HEK293 (cell line): ENCODE data around the gene SPEM1.

ENCODE experiments used
- CTCF ChIA-PET: fragments of 350-600 bp; formaldehyde crosslinking; extraction: SDS; loops from one replicate; lab custom pipeline; 2021; ENCODE audit warnings: antibody characterized with exemption; lab: Yijun Ruan, JAX
- POLR2A ChIA-PET: fragments of 300-600 bp; formaldehyde crosslinking; extraction: SDS; loops from one replicate; lab custom pipeline; 2020; ENCODE audit warnings: antibody characterized with exemption, inconsistent platforms; lab: Yijun Ruan, JAX
- H3K27ac ChIP-seq: fragments of 200-500 bp; sonication (Bioruptor generic); 2 replicates; pipeline ENCODE4 v1.5.1; 2014; ENCODE audit warnings: low read depth, low read length, control low read depth, inconsistent platforms; ENCODE audit errors: extremely low read depth
- H3K36me3 ChIP-seq, 2 experiments: fragments of 200-500 bp in 1 of 2; sonication (Bioruptor generic) in 1 of 2; 1 replicate in 1 of 2; 2 replicates in 1 of 2; pipeline ENCODE4 v1.5.1; 2014 to 2017; ENCODE audit warnings: inconsistent platforms in 2 of 2, low read length in 2 of 2; ENCODE audit not compliant: control insufficient read depth in 2 of 2, insufficient read depth in 1 of 2
- H3K4me1 ChIP-seq: fragments of 200-500 bp; sonication (Bioruptor generic); 2 replicates; pipeline ENCODE4 v1.5.1; 2014; ENCODE audit warnings: mild to moderate bottlenecking, low read length, inconsistent platforms; ENCODE audit not compliant: control insufficient read depth, insufficient read depth
- H3K4me3 ChIP-seq: 2 replicates; pipeline ENCODE4 v1.5.1; 2011; ENCODE audit warnings: low read depth, mild to moderate bottlenecking, control low read depth, low read length, moderate library complexity
- H3K9me3 ChIP-seq: fragments of 200-500 bp; sonication (Bioruptor generic); 2 replicates; pipeline ENCODE4 v1.5.1; 2014; ENCODE audit warnings: low read depth, low read length, inconsistent platforms; ENCODE audit not compliant: control insufficient read depth, insufficient read depth
- IKZF3 ChIP-seq: fragments of 450-650 bp; IDR thresholded peaks from 2 replicates; pipeline ENCODE4 v1.5.0; 2018; ENCODE audit warnings: missing biosample characterization, mild to moderate bottlenecking, missing genetic modification characterization, moderate library complexity
- OSR2 ChIP-seq: fragments of 450-650 bp; formaldehyde crosslinking; IDR thresholded peaks from 2 replicates; pipeline ENCODE4 v1.5.1; 2016; ENCODE audit warnings: missing biosample characterization, missing genetic modification characterization
- PRDM1 ChIP-seq: fragments of 450-650 bp; formaldehyde crosslinking; IDR thresholded peaks from 2 replicates; pipeline ENCODE4; 2016; ENCODE audit warnings: missing biosample characterization, missing genetic modification characterization
- ZBTB20 ChIP-seq: fragments of 450-650 bp; formaldehyde crosslinking; IDR thresholded peaks from 2 replicates; pipeline ENCODE4 v1.5.1; 2016; ENCODE audit warnings: missing biosample characterization, missing genetic modification characterization
- ZFP41 ChIP-seq: fragments of 450-650 bp; formaldehyde crosslinking; IDR thresholded peaks from 2 replicates; pipeline ENCODE4 v1.5.1; 2016; ENCODE audit warnings: missing biosample characterization, missing genetic modification characterization, borderline replicate concordance
- ZNF24 ChIP-seq: fragments of 450-650 bp; formaldehyde crosslinking; IDR thresholded peaks from 2 replicates; pipeline ENCODE4 v1.5.1; 2016; ENCODE audit warnings: missing biosample characterization, missing genetic modification characterization
- ZNF391 ChIP-seq: fragments of 450-650 bp; formaldehyde crosslinking; IDR thresholded peaks from 2 replicates; pipeline ENCODE4 v1.5.1; 2016; ENCODE audit warnings: low read depth, missing biosample characterization, missing genetic modification characterization, borderline replicate concordance
- ZNF404 ChIP-seq: fragments of 450-650 bp; formaldehyde crosslinking; IDR thresholded peaks from 2 replicates; pipeline ENCODE4 v1.5.1; 2017; ENCODE audit warnings: missing biosample characterization, missing genetic modification characterization
- ZNF423 ChIP-seq: fragments of 450-650 bp; formaldehyde crosslinking; IDR thresholded peaks from 2 replicates; pipeline ENCODE4 v1.5.1; 2016; ENCODE audit warnings: missing biosample characterization, missing genetic modification characterization
- ZNF561 ChIP-seq: fragments of 450-650 bp; IDR thresholded peaks from 2 replicates; pipeline ENCODE4 v1.5.1; 2018; ENCODE audit warnings: missing biosample characterization, missing genetic modification characterization, borderline replicate concordance
- ZNF621 ChIP-seq: fragments of 450-650 bp; formaldehyde crosslinking; IDR thresholded peaks from 2 replicates; pipeline ENCODE4 v1.5.1; 2017; ENCODE audit warnings: missing biosample characterization, missing genetic modification characterization
- ZNF837 ChIP-seq: fragments of 450-650 bp; formaldehyde crosslinking; IDR thresholded peaks from 2 replicates; pipeline ENCODE4 v1.5.1; 2016; ENCODE audit warnings: missing biosample characterization, missing genetic modification characterization
- TF ChIP-seq, protein P1 (sequence below): fragments of 450-650 bp; formaldehyde crosslinking; IDR thresholded peaks from 2 replicates; pipeline ENCODE4 v1.5.1; 2016; ENCODE audit warnings: missing biosample characterization, missing genetic modification characterization, borderline replicate concordance
- TF ChIP-seq, protein P2 (sequence below): fragments of 450-650 bp; formaldehyde crosslinking; IDR thresholded peaks from 2 replicates; pipeline ENCODE4 v1.5.1; 2016; ENCODE audit warnings: missing biosample characterization, missing genetic modification characterization
- TF ChIP-seq, protein P3 (sequence below): fragments of 450-650 bp; formaldehyde crosslinking; IDR thresholded peaks from 2 replicates; pipeline ENCODE4 v1.5.1; 2016; ENCODE audit warnings: missing biosample characterization, missing genetic modification characterization
- TF ChIP-seq, protein P4 (sequence below): fragments of 450-650 bp; formaldehyde crosslinking; IDR thresholded peaks from 2 replicates; pipeline ENCODE4 v1.5.1; 2016; ENCODE audit warnings: missing biosample characterization, missing genetic modification characterization
- TF ChIP-seq, protein P5 (sequence below): fragments of 450-650 bp; formaldehyde crosslinking; IDR thresholded peaks from 2 replicates; pipeline ENCODE4 v1.5.1; 2016; ENCODE audit warnings: missing biosample characterization, missing genetic modification characterization
- TF ChIP-seq, protein P6 (sequence below): fragments of 450-650 bp; formaldehyde crosslinking; IDR thresholded peaks from 2 replicates; pipeline ENCODE4 v1.5.1; 2016; ENCODE audit warnings: missing biosample characterization, missing genetic modification characterization, low read depth

SPEM1 gene

DNA sequence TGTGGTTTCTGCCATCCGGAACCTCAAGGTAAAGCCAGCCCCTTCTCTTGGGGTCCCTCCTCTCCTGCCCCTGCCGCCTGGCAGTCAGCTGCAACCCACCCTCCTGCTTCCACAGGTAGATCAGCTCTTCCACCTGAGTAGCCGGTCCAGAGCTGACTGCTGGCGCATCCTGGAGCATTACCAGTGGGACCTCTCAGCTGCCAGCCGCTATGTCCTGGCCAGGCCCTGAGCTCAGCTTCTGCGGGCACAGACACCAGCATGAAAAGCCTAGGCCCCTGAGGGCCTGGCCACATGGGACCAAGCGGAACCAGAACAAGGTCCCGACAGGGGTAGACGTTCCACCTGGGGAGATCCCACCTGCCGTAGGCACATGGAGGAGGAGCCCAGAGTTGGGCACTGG is 31.3 kb upstream of the SPEM1 start:
- H3K27ac ChIP-seq = no peak overlapping the region
- POLR2A ChIA-PET = interaction anchor here (3.6 kb wide), 1 partner anchor 15 kb away, joined by 19 read pairs; the partner anchor contains the start of gene TMEM256
- CTCF ChIA-PET = interaction anchor here (1.3 kb wide), 1 partner anchor 33 kb away, joined by 8 read pairs; no protein-coding TSS in a partner anchor
- TF ChIP-seq IKZF3 (tag by site-specific recombination) (no peak), ZBTB20 (no peak), OSR2 (tag by site-specific recombination) (no peak), ZNF391 (tag by site-specific recombination) (no peak), ZNF561 (tag by site-specific recombination) (no peak), ZNF404 (tag by site-specific recombination) (no peak), ZNF621 (tag by site-specific recombination) (no peak), ZFP41 (tag by site-specific recombination) (no peak), ZNF24 (tag by site-specific recombination) (no peak), ZNF423 (tag by site-specific recombination) (no peak), PRDM1 (tag by site-specific recombination) (no peak), ZNF837 (tag by site-specific recombination) (no peak)
- TF ChIP-seq, protein P1, sequence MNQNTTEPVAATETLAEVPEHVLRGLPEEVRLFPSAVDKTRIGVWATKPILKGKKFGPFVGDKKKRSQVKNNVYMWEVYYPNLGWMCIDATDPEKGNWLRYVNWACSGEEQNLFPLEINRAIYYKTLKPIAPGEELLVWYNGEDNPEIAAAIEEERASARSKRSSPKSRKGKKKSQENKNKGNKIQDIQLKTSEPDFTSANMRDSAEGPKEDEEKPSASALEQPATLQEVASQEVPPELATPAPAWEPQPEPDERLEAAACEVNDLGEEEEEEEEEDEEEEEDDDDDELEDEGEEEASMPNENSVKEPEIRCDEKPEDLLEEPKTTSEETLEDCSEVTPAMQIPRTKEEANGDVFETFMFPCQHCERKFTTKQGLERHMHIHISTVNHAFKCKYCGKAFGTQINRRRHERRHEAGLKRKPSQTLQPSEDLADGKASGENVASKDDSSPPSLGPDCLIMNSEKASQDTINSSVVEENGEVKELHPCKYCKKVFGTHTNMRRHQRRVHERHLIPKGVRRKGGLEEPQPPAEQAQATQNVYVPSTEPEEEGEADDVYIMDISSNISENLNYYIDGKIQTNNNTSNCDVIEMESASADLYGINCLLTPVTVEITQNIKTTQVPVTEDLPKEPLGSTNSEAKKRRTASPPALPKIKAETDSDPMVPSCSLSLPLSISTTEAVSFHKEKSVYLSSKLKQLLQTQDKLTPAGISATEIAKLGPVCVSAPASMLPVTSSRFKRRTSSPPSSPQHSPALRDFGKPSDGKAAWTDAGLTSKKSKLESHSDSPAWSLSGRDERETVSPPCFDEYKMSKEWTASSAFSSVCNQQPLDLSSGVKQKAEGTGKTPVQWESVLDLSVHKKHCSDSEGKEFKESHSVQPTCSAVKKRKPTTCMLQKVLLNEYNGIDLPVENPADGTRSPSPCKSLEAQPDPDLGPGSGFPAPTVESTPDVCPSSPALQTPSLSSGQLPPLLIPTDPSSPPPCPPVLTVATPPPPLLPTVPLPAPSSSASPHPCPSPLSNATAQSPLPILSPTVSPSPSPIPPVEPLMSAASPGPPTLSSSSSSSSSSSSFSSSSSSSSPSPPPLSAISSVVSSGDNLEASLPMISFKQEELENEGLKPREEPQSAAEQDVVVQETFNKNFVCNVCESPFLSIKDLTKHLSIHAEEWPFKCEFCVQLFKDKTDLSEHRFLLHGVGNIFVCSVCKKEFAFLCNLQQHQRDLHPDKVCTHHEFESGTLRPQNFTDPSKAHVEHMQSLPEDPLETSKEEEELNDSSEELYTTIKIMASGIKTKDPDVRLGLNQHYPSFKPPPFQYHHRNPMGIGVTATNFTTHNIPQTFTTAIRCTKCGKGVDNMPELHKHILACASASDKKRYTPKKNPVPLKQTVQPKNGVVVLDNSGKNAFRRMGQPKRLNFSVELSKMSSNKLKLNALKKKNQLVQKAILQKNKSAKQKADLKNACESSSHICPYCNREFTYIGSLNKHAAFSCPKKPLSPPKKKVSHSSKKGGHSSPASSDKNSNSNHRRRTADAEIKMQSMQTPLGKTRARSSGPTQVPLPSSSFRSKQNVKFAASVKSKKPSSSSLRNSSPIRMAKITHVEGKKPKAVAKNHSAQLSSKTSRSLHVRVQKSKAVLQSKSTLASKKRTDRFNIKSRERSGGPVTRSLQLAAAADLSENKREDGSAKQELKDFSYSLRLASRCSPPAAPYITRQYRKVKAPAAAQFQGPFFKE (tag by site-specific recombination) = no peak
- TF ChIP-seq, protein P2, sequence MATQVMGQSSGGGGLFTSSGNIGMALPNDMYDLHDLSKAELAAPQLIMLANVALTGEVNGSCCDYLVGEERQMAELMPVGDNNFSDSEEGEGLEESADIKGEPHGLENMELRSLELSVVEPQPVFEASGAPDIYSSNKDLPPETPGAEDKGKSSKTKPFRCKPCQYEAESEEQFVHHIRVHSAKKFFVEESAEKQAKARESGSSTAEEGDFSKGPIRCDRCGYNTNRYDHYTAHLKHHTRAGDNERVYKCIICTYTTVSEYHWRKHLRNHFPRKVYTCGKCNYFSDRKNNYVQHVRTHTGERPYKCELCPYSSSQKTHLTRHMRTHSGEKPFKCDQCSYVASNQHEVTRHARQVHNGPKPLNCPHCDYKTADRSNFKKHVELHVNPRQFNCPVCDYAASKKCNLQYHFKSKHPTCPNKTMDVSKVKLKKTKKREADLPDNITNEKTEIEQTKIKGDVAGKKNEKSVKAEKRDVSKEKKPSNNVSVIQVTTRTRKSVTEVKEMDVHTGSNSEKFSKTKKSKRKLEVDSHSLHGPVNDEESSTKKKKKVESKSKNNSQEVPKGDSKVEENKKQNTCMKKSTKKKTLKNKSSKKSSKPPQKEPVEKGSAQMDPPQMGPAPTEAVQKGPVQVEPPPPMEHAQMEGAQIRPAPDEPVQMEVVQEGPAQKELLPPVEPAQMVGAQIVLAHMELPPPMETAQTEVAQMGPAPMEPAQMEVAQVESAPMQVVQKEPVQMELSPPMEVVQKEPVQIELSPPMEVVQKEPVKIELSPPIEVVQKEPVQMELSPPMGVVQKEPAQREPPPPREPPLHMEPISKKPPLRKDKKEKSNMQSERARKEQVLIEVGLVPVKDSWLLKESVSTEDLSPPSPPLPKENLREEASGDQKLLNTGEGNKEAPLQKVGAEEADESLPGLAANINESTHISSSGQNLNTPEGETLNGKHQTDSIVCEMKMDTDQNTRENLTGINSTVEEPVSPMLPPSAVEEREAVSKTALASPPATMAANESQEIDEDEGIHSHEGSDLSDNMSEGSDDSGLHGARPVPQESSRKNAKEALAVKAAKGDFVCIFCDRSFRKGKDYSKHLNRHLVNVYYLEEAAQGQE (tag by site-specific recombination) = no peak
- TF ChIP-seq, protein P3, sequence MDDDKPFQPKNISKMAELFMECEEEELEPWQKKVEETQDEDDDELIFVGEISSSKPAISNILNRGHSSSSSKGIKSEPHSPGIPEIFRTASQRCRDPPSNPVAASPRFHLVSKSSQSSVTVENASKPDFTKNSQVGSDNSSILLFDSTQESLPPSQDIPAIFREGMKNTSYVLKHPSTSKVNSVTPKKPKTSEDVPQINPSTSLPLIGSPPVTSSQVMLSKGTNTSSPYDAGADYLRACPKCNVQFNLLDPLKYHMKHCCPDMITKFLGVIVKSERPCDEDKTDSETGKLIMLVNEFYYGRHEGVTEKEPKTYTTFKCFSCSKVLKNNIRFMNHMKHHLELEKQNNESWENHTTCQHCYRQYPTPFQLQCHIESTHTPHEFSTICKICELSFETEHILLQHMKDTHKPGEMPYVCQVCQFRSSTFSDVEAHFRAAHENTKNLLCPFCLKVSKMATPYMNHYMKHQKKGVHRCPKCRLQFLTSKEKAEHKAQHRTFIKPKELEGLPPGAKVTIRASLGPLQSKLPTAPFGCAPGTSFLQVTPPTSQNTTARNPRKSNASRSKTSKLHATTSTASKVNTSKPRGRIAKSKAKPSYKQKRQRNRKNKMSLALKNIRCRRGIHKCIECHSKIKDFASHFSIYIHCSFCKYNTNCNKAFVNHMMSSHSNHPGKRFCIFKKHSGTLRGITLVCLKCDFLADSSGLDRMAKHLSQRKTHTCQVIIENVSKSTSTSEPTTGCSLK (tag by site-specific recombination) = no peak
- TF ChIP-seq, protein P4, sequence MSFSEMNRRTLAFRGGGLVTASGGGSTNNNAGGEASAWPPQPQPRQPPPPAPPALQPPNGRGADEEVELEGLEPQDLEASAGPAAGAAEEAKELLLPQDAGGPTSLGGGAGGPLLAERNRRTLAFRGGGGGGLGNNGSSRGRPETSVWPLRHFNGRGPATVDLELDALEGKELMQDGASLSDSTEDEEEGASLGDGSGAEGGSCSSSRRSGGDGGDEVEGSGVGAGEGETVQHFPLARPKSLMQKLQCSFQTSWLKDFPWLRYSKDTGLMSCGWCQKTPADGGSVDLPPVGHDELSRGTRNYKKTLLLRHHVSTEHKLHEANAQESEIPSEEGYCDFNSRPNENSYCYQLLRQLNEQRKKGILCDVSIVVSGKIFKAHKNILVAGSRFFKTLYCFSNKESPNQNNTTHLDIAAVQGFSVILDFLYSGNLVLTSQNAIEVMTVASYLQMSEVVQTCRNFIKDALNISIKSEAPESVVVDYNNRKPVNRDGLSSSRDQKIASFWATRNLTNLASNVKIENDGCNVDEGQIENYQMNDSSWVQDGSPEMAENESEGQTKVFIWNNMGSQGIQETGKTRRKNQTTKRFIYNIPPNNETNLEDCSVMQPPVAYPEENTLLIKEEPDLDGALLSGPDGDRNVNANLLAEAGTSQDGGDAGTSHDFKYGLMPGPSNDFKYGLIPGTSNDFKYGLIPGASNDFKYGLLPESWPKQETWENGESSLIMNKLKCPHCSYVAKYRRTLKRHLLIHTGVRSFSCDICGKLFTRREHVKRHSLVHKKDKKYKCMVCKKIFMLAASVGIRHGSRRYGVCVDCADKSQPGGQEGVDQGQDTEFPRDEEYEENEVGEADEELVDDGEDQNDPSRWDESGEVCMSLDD (tag by site-specific recombination) = no peak
- TF ChIP-seq, protein P5, sequence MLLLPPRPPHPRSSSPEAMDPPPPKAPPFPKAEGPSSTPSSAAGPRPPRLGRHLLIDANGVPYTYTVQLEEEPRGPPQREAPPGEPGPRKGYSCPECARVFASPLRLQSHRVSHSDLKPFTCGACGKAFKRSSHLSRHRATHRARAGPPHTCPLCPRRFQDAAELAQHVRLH (tag by site-specific recombination) = no peak
- TF ChIP-seq, protein P6, sequence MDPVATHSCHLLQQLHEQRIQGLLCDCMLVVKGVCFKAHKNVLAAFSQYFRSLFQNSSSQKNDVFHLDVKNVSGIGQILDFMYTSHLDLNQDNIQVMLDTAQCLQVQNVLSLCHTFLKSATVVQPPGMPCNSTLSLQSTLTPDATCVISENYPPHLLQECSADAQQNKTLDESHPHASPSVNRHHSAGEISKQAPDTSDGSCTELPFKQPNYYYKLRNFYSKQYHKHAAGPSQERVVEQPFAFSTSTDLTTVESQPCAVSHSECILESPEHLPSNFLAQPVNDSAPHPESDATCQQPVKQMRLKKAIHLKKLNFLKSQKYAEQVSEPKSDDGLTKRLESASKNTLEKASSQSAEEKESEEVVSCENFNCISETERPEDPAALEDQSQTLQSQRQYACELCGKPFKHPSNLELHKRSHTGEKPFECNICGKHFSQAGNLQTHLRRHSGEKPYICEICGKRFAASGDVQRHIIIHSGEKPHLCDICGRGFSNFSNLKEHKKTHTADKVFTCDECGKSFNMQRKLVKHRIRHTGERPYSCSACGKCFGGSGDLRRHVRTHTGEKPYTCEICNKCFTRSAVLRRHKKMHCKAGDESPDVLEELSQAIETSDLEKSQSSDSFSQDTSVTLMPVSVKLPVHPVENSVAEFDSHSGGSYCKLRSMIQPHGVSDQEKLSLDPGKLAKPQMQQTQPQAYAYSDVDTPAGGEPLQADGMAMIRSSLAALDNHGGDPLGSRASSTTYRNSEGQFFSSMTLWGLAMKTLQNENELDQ (tag by site-specific recombination) = no peak
- TF ChIP-seq, all 188 proteins: peak for 0
- Histone ChIP-seq H3K36me3 (peaks cover 0 to 36% of the 10 kb centered on the region in 2 experiments; a peak in 2 of 3 replicates), H3K9me3 (no peaks in the 10 kb centered on the region), H3K4me1 (peaks cover 1% of the 10 kb centered on the region), H3K4me3 (no peak overlapping the region)
